Smooth muscle cell (in vitro differentiated cells): ENCODE data around the gene KLHL15. TPM values are rescaled to one million over a fixed set of nuclear protein-coding genes. Genes with fewer than 3 reads are reported as not detected.

ENCODE experiments used
- DNase-seq: peaks from one replicate; lab custom pipeline; 2025; ENCODE audit not compliant: unreplicated experiment; lab: John Stamatoyannopoulos, UW
- H2AFZ ChIP-seq: fragments of 200-600 bp; sonication (generic); 2 replicates; pipeline ENCODE4 v1.6.0; 2016; ENCODE audit warnings: antibody characterized with exemption, low read depth, mild to moderate bottlenecking
- H3F3A ChIP-seq: fragments of 200-600 bp; sonication (generic); 2 replicates; pipeline ENCODE4 v1.6.0; 2017; ENCODE audit warnings: antibody characterized with exemption, low read depth
- H3K27ac ChIP-seq: fragments of 200-600 bp; sonication (generic); 2 replicates; pipeline ENCODE4 v1.5.1; 2016; ENCODE audit warnings: low read depth, mild to moderate bottlenecking
- H3K27me3 ChIP-seq: fragments of 200-600 bp; sonication (generic); 2 replicates; pipeline ENCODE4 v1.6.1; 2016; ENCODE audit warnings: low read depth, mild to moderate bottlenecking
- H3K36me3 ChIP-seq: fragments of 200-600 bp; sonication (generic); 2 replicates; pipeline ENCODE4 v1.5.1; 2016; ENCODE audit warnings: low read depth
- H3K4me1 ChIP-seq: fragments of 200-600 bp; sonication (generic); 2 replicates; pipeline ENCODE4 v1.5.1; 2016; ENCODE audit warnings: low read depth
- H3K4me2 ChIP-seq: fragments of 200-600 bp; sonication (generic); 2 replicates; pipeline ENCODE4 v1.6.0; 2016; ENCODE audit warnings: mild to moderate bottlenecking
- H3K4me3 ChIP-seq: fragments of 200-600 bp; sonication (generic); 2 replicates; pipeline ENCODE4 v1.5.1; 2016; ENCODE audit warnings: mild to moderate bottlenecking
- H3K79me2 ChIP-seq: fragments of 200-600 bp; sonication (generic); 2 replicates; pipeline ENCODE4 v1.6.0; 2016; ENCODE audit warnings: low read depth, mild to moderate bottlenecking
- H3K9ac ChIP-seq: fragments of 200-600 bp; sonication (generic); 2 replicates; pipeline ENCODE4 v1.6.0; 2016; ENCODE audit warnings: low read depth
- H3K9me3 ChIP-seq: fragments of 200-600 bp; sonication (generic); replicated peaks from 2 replicates; pipeline ENCODE4 v1.5.1; 2016; ENCODE audit warnings: low read depth
- H4K20me1 ChIP-seq: fragments of 200-600 bp; sonication (generic); 2 replicates; pipeline ENCODE4 v1.6.0; 2016; ENCODE audit warnings: low read depth
- CTCF ChIP-seq: fragments of 200-600 bp; sonication (generic); IDR thresholded peaks from 2 replicates; pipeline ENCODE4 v1.5.1; 2017; ENCODE audit warnings: borderline replicate concordance, mild to moderate bottlenecking, antibody characterized with exemption; ENCODE audit not compliant: insufficient read depth, poor library complexity, severe bottlenecking
- WGBS: methylation state at CpG from one replicate; pipeline ENCODE4 v1.1.7; 2016; ENCODE audit warnings: low lambda C conversion rate; 5-methylcytosine and 5-hydroxymethylcytosine counted together
- polyA plus RNA-seq: library from polyadenylated mRNA; unstranded; fragments of >200 nt; fragmentation: Nextera tagmentation; extraction: Ambion mirVana; gene quantifications from 2 replicates; pipeline ENCODE4 v1.2.1, GENCODE V29; 2016
- total RNA-seq: library from RNA; depleted of rRNA; stranded (reverse); fragments of >200 nt; gene quantifications from 2 replicates; pipeline ENCODE4 v1.2.3, GENCODE V29; 2014

The KLHL15 gene
- total and polyA plus RNA-seq, 2 experiments from 2014 or later: 16.8 to 53.3 TPM

- peaks cover 76% of the 10 kb centered on the region for H3K79me2 ChIP-seq
- no peak overlapping the region for H3K9ac ChIP-seq
- peaks cover 16% of the 10 kb centered on the region for H3K36me3 ChIP-seq
- H3K4me3 ChIP-seq: no peak overlapping the region
- H3K4me1 ChIP-seq: no peaks in the 10 kb centered on the region
- WGBS: 93% methylated on average over 1 of the region's 1 CpG
- no peaks in the 10 kb centered on the region for H3K9me3 ChIP-seq
- H3K4me2 ChIP-seq: no peak overlapping the region
- no peaks in the 10 kb centered on the region for H3F3A ChIP-seq
- H4K20me1 ChIP-seq: peaks cover 61% of the 10 kb centered on the region
- DNase-seq: no peak
- H3K27me3 ChIP-seq: no peaks in the 10 kb centered on the region
- H2AFZ ChIP-seq: no peak overlapping the region
- no peak for TF ChIP-seq CTCF
- H3K27ac ChIP-seq: no peak overlapping the region
These were observed 22.0 kb downstream of the KLHL15 start for GRCh38 chrX:24005028-24005427.

- H3K4me1 ChIP-seq: no peaks in the 10 kb centered on the region
- peaks cover 59% of the 10 kb centered on the region for H3K79me2 ChIP-seq
- peaks cover 42% of the 10 kb centered on the region for H4K20me1 ChIP-seq
- TF ChIP-seq CTCF: no peak
- H3F3A ChIP-seq: no peaks in the 10 kb centered on the region
- peaks cover 22% of the 10 kb centered on the region for H3K36me3 ChIP-seq
- no peak overlapping the region for H3K4me2 ChIP-seq
- H3K4me3 ChIP-seq: no peak overlapping the region
- H3K9me3 ChIP-seq: no peaks in the 10 kb centered on the region
- no peaks in the 10 kb centered on the region for H3K27me3 ChIP-seq
- no peak for DNase-seq
- no peak overlapping the region for H3K27ac ChIP-seq
- H2AFZ ChIP-seq: no peak overlapping the region
- H3K9ac ChIP-seq: no peak overlapping the region
- 60% methylated on average over 2 of the region's 2 CpGs for WGBS
These were observed 24.2 kb downstream of the KLHL15 start for GRCh38 chrX:24002792-24003191.

- Histone ChIP-seq H3K4me3 (no peak overlapping the region), H2AFZ (no peak overlapping the region), H3F3A (no peaks in the 10 kb centered on the region), H3K79me2 (peaks cover 54% of the 10 kb centered on the region), H3K9ac (no peak overlapping the region), H3K4me1 (no peaks in the 10 kb centered on the region), H3K36me3 (peaks cover 22% of the 10 kb centered on the region), H3K4me2 (no peak overlapping the region), H3K27ac (no peak overlapping the region), H3K27me3 (no peaks in the 10 kb centered on the region), H3K9me3 (no peaks in the 10 kb centered on the region), H4K20me1 (peaks cover 37% of the 10 kb centered on the region)
- WGBS: 100% methylated on average over 1 of the region's 1 CpG
- no peak for DNase-seq
- TF ChIP-seq CTCF: no peak
These were observed 24.8 kb downstream of the KLHL15 start for GRCh38 chrX:24002167-24002566.

GRCh38 chrX:23999671-24000070 lies 27.3 kb downstream of the KLHL15 start:
- no peak overlapping the region for H3K4me2 ChIP-seq
- WGBS: 97% methylated on average over 5 of the region's 5 CpGs

More at GRCh38 chrX:23999671-24000070, 27.3 kb downstream of the KLHL15 start:
- no peak for DNase-seq
- H3K36me3 ChIP-seq: peaks cover 7% of the 10 kb centered on the region
- H3K79me2 ChIP-seq: peaks cover 41% of the 10 kb centered on the region
- no peak overlapping the region for H3K4me3 ChIP-seq
- H3K4me1 ChIP-seq: no peaks in the 10 kb centered on the region
- no peak overlapping the region for H3K27ac ChIP-seq
- H3K9me3 ChIP-seq: no peaks in the 10 kb centered on the region
- TF ChIP-seq CTCF: no peak
- no peaks in the 10 kb centered on the region for H3K27me3 ChIP-seq
- no peak overlapping the region for H3K9ac ChIP-seq
- H4K20me1 ChIP-seq: peaks cover 24% of the 10 kb centered on the region
- no peaks in the 10 kb centered on the region for H3F3A ChIP-seq
- no peak overlapping the region for H2AFZ ChIP-seq
